Chondrocyte (in vitro differentiated cells): ENCODE measurements around the gene ATP8A1. TPM values are rescaled to one million over a fixed set of nuclear protein-coding genes. Genes with fewer than 3 reads are reported as not detected.

Experiments
- DNase-seq: peaks from one replicate; pipeline ENCODE4 v3.0.0; 2021; ENCODE audit warnings: mixed read lengths, low spot score
- H3K27ac Mint-ChIP-seq: one replicate; pipeline ENCODE4 v1.8.0; 2021; ENCODE audit warnings: mild to moderate bottlenecking, moderate library complexity, mixed read lengths; ENCODE audit not compliant: unreplicated experiment
- H3K27me3 Mint-ChIP-seq: 2 replicates; pipeline ENCODE4 v1.8.0; 2021; ENCODE audit warnings: low read depth, mixed read lengths
- H3K36me3 Mint-ChIP-seq: 2 replicates; pipeline ENCODE4 v1.8.0; 2021; ENCODE audit warnings: low read depth, mixed read lengths
- H3K4me1 Mint-ChIP-seq: 2 replicates; pipeline ENCODE4 v1.8.0; 2021; ENCODE audit warnings: low read depth, mild to moderate bottlenecking, mixed read lengths
- H3K4me3 Mint-ChIP-seq: one replicate; pipeline ENCODE4 v1.8.0; 2021; ENCODE audit warnings: mild to moderate bottlenecking, moderate library complexity, mixed read lengths; ENCODE audit not compliant: unreplicated experiment
- H3K9me3 Mint-ChIP-seq: 2 replicates; pipeline ENCODE4 v1.8.0; 2021; ENCODE audit warnings: low read depth, mixed read lengths
- CTCF ChIP-seq: fragments of 200-600 bp; sonication (generic); IDR thresholded peaks from 2 replicates; pipeline ENCODE4 v1.5.0; 2021; ENCODE audit warnings: antibody characterized with exemption, mild to moderate bottlenecking, moderate library complexity
- total RNA-seq: library from RNA; stranded (reverse); gene quantifications from 3 replicates; pipeline ENCODE4 v1.2.1, GENCODE V29; 2021

ATP8A1 gene
- total RNA-seq, 1 donor from 2014 or later: 0.25 TPM

GRCh38 chr4:42646999-42647541 is 9.8 kb downstream of the ATP8A1 start:
- Mint-ChIP-seq H3K9me3 (no peaks in the 10 kb centered on the region), H3K27me3 (peaks cover 18% of the 10 kb centered on the region), H3K36me3 (no peaks in the 10 kb centered on the region), H3K4me1 (no peaks in the 10 kb centered on the region), H3K4me3 (no peak overlapping the region), H3K27ac (no peak overlapping the region)
- DNase-seq: no peak
- no peak for TF ChIP-seq CTCF

- H3K4me3 Mint-ChIP-seq: no peak overlapping the region
- no peak for DNase-seq
- H3K4me1 Mint-ChIP-seq: no peaks in the 10 kb centered on the region
- no peaks in the 10 kb centered on the region for H3K36me3 Mint-ChIP-seq
- no peaks in the 10 kb centered on the region for H3K9me3 Mint-ChIP-seq
- H3K27me3 Mint-ChIP-seq: peaks cover 12% of the 10 kb centered on the region
- no peak overlapping the region for H3K27ac Mint-ChIP-seq
- no peak for TF ChIP-seq CTCF
These were observed 10.7 kb downstream of the ATP8A1 start for GRCh38 chr4:42646013-42646784.

- Mint-ChIP-seq H3K27me3 (peaks cover 3% of the 10 kb centered on the region), H3K27ac (no peak overlapping the region), H3K36me3 (no peaks in the 10 kb centered on the region), H3K4me3 (no peak overlapping the region), H3K4me1 (no peaks in the 10 kb centered on the region), H3K9me3 (no peaks in the 10 kb centered on the region)
- no peak for DNase-seq
- no peak for TF ChIP-seq CTCF
These were observed 12.0 kb downstream of the ATP8A1 start for GRCh38 chr4:42644897-42645296.

GRCh38 chr4:42643685-42644084 is 13.2 kb downstream of the ATP8A1 start:
- Mint-ChIP-seq H3K27me3 (peaks cover 2% of the 10 kb centered on the region), H3K4me1 (no peaks in the 10 kb centered on the region), H3K27ac (no peak overlapping the region), H3K4me3 (no peak overlapping the region), H3K9me3 (no peaks in the 10 kb centered on the region), H3K36me3 (no peaks in the 10 kb centered on the region)
- no peak for DNase-seq
- no peak for TF ChIP-seq CTCF

GRCh38 chr4:42642845-42643615 is 13.9 kb downstream of the ATP8A1 start:
- no peak overlapping the region for H3K27ac Mint-ChIP-seq

More at GRCh38 chr4:42642845-42643615, 13.9 kb downstream of the ATP8A1 start:
- Mint-ChIP-seq H3K9me3 (no peaks in the 10 kb centered on the region), H3K27me3 (peaks cover 2% of the 10 kb centered on the region), H3K4me1 (no peaks in the 10 kb centered on the region), H3K36me3 (no peaks in the 10 kb centered on the region), H3K4me3 (no peak overlapping the region)
- no peak for TF ChIP-seq CTCF
- DNase-seq: no peak
